Lung (tissue), 12 donors: ENCODE measurements around the gene ERC2. TPM values are rescaled to one million over a fixed set of nuclear protein-coding genes. Genes with fewer than 3 reads are reported as not detected.
A peak's percentile ranks its signal among the peaks of the same experiment; 100 is the strongest.

ENCODE experiments used
- ATAC-seq: fragments of 200-7000 bp; cut with Tn5 transposase; one replicate; pipeline ENCODE4 v1.9.1; 2020; ENCODE audit warnings: moderate number of reproducible peaks; ENCODE audit not compliant: insufficient read depth, low FRiP score
- DNase-seq, 3 donors: peaks; one replicate each; pipeline ENCODE4 v3.0.0-alpha.2; 2013 to 2017
- H3K27ac ChIP-seq, 2 donors: one replicate each; pipeline ENCODE4 v1.5.1; 2013; ENCODE audit warnings: mild to moderate bottlenecking in 2 of 2, moderate library complexity in 2 of 2, control low read depth in 1 of 2, inconsistent platforms in 1 of 2, low read depth in 1 of 2, low read length in 1 of 2
- H3K27me3 ChIP-seq, 3 donors: one replicate each; pipeline ENCODE4 v1.5.1; 2013; ENCODE audit warnings: low read length in 2 of 3; ENCODE audit not compliant: control insufficient read depth in 3 of 3, insufficient read depth in 3 of 3
- H3K36me3 ChIP-seq, 4 donors: one replicate each; pipeline ENCODE4 v1.5.1; 2013; ENCODE audit warnings: low read length in 4 of 4, mild to moderate bottlenecking in 1 of 4, moderate library complexity in 1 of 4; ENCODE audit not compliant: control insufficient read depth in 4 of 4, insufficient read depth in 4 of 4
- H3K4me1 ChIP-seq, 5 donors: one replicate each; pipeline ENCODE4 v1.5.1; 2013; ENCODE audit warnings: low read length in 5 of 5, mild to moderate bottlenecking in 2 of 5, moderate library complexity in 1 of 5; ENCODE audit not compliant: control insufficient read depth in 5 of 5, insufficient read depth in 5 of 5
- H3K4me3 ChIP-seq: one replicate; pipeline ENCODE4 v1.5.1; 2013; ENCODE audit warnings: mild to moderate bottlenecking, control low read depth, moderate library complexity
- H3K9ac ChIP-seq, 2 donors: one replicate each; pipeline ENCODE4 v1.5.1; 2013; ENCODE audit warnings: low read length in 2 of 2, control low read depth in 1 of 2; ENCODE audit not compliant: insufficient read depth in 1 of 2
- H3K9me3 ChIP-seq, 4 donors: one replicate each; pipeline ENCODE4 v1.5.1; 2013; ENCODE audit warnings: low read length in 3 of 4, mild to moderate bottlenecking in 1 of 4, moderate library complexity in 1 of 4; ENCODE audit not compliant: control insufficient read depth in 4 of 4, insufficient read depth in 3 of 4
- WGBS, 2 donors: extraction: QIAGEN DNeasy Blood & Tissue Kit; methylation state at CpG; one replicate each; pipeline ENCODE4 v1.1.7; 2013; 5-methylcytosine and 5-hydroxymethylcytosine counted together
- polyA plus RNA-seq, 2 donors: library from polyadenylated mRNA; stranded (reverse); fragments of 200-250 nt; gene quantifications; one replicate each; pipeline ENCODE4 v1.2.1, GENCODE V29; 2013
- total RNA-seq, 2 donors: library from RNA; depleted of rRNA in 1 of 2; stranded (reverse); fragments of >200 nt in 1 of 2; gene quantifications; one replicate each; pipeline ENCODE4 v1.2.1, GENCODE V29; 2014 to 2021
- TF ChIP-seq, protein P1 (sequence below): IDR thresholded peaks from 2 replicates; pipeline ENCODE4 v1.5.1; 2012; ENCODE audit warnings: mild to moderate bottlenecking; ENCODE audit errors: control extremely low read depth, extremely low read depth
- donor health status: control.
- donor health status: control.
- donor health status: Bipolar disorder and iron deficiency.
- donor health status: healthy.
- donor health status: DM: yes; HTN: yes; CAD: no.

ERC2 gene
- total and polyA plus RNA-seq, 4 donors, result 0.20 to 3.5 (median 0.97) TPM

DNA sequence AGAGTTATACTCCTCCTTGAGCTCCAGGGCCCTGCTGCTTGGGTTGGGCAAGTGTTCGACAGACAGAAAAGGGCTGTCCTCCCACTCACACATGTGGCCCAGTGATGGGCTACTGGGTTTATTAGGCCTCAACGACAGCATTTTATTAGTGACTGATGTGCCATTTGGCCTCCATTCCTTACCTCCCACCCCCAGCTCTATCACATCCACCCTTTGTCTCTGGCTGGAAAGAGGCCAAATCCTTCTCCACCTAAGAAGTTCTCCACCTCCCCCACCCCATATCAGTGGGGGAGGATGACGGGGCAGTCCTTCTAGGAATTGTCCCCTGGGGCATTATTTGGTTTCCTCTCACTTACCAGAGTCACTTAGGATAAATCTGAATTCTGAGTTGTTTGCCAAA lies 924.0 kb downstream of the ERC2 start:
- no peaks in the 10 kb centered on the region for H3K36me3 ChIP-seq
- H3K27me3 ChIP-seq, result no peaks in the 10 kb centered on the region
- TF ChIP-seq, protein P1, sequence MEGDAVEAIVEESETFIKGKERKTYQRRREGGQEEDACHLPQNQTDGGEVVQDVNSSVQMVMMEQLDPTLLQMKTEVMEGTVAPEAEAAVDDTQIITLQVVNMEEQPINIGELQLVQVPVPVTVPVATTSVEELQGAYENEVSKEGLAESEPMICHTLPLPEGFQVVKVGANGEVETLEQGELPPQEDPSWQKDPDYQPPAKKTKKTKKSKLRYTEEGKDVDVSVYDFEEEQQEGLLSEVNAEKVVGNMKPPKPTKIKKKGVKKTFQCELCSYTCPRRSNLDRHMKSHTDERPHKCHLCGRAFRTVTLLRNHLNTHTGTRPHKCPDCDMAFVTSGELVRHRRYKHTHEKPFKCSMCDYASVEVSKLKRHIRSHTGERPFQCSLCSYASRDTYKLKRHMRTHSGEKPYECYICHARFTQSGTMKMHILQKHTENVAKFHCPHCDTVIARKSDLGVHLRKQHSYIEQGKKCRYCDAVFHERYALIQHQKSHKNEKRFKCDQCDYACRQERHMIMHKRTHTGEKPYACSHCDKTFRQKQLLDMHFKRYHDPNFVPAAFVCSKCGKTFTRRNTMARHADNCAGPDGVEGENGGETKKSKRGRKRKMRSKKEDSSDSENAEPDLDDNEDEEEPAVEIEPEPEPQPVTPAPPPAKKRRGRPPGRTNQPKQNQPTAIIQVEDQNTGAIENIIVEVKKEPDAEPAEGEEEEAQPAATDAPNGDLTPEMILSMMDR, result no peak
- H3K9me3 ChIP-seq, result no peaks in the 10 kb centered on the region
- H3K9ac ChIP-seq, result no peak overlapping the region
- WGBS, 2 donors, result 45 to 48% methylated on average over 3 of the region's 3 CpGs
- no peak for ATAC-seq
- DNase-seq, result no peak
- H3K4me1 ChIP-seq, result peaks cover 0 to 3% (median 0%) of the 10 kb centered on the region in 5 donors
- no peak overlapping the region for H3K27ac ChIP-seq
- no peak overlapping the region for H3K4me3 ChIP-seq

DNA sequence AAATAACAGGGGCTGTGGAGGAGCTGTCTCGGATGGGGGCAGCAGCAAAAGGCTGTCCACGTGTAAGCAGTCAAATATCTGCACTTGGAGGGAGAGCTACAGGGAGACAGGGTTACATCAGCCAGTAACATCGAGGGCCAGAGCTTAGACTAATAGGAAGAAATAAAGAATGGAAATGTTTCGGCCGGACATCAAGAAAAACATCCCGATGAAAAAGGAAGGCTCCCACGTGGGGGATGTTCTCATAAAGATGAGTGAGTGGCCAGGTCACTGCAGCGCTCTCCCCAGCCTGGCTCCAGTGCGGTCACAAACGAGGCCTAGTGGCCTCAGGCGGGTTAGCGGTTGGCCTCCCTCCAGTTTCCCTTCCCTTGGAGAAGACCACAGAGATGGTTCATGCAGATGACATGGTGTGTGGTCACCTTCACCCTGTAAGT lies 925.1 kb downstream of the ERC2 start:
- peaks cover 0 to 3% (median 0%) of the 10 kb centered on the region in 5 donors for H3K4me1 ChIP-seq
- no peaks in the 10 kb centered on the region for H3K9me3 ChIP-seq
- H3K27me3 ChIP-seq, result no peaks in the 10 kb centered on the region
- TF ChIP-seq, protein P1, result no peak
- WGBS, 2 donors, result 90 to 92% methylated on average over 12 of the region's 12 CpGs
- H3K4me3 ChIP-seq, result no peak overlapping the region
- no peak for ATAC-seq
- no peak overlapping the region for H3K27ac ChIP-seq
- H3K36me3 ChIP-seq, result no peaks in the 10 kb centered on the region
- no peak overlapping the region for H3K9ac ChIP-seq
- DNase-seq, result no peak

DNA sequence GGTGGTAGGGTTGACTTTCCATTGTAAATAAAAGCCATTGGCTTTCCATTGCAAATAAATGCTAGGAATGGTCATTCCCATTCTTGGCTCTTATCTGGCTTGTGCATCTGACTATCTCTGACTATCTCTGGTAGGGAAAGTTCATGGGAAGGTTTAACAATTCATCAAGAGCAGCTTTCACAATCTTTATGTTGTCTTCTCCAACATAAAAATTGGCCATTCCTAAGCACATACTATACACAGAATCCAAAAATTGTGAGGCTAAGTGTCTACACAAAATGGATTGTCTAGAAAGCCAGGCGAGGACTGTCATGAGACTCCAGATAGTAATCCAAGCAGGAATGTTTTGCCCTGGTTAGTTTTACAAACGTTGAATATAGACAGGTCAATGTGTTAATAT lies 926.8 kb downstream of the ERC2 start:
- Histone ChIP-seq H3K9ac (no peak overlapping the region), H3K36me3 (no peaks in the 10 kb centered on the region), H3K27ac (no peak overlapping the region), H3K4me1 (peaks cover 0 to 3% (median 0%) of the 10 kb centered on the region in 5 donors), H3K9me3 (no peaks in the 10 kb centered on the region), H3K4me3 (no peak overlapping the region), H3K27me3 (no peaks in the 10 kb centered on the region)
- WGBS, 2 donors, result 33 to 43% methylated on average over 2 of the region's 2 CpGs
- TF ChIP-seq, protein P1, result no peak
- DNase-seq (no peak), ATAC-seq (no peak)

DNA sequence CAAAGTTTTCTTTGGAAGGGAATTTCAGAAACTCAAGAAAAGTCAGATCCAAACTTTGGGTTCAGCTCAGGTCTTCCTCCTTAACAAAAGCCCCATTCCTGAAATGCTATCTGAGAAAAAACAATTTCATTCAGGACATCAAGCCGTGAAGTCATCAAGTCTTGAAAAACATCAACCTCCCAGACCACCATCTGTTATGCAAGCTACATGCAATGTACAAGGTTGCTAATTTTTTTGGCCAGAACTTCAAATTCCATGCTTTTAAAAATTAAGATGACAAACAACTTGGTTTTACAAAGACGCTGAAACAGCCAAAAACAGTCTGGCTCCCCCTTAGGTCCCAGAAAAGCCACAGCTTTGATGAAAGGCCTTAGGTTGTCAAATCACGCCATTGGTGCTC lies 927.3 kb downstream of the ERC2 start:
- H3K27me3 ChIP-seq, result no peaks in the 10 kb centered on the region
- no peaks in the 10 kb centered on the region for H3K36me3 ChIP-seq
- no peak overlapping the region for H3K9ac ChIP-seq
- TF ChIP-seq, protein P1, result no peak
- H3K4me3 ChIP-seq, result no peak overlapping the region
- H3K4me1 ChIP-seq, result peaks cover 0 to 3% (median 0%) of the 10 kb centered on the region in 5 donors
- DNase-seq, result peak in 1 of 3 donors; percentile 25
- ATAC-seq, result no peak
- no peak overlapping the region for H3K27ac ChIP-seq
- WGBS, 2 donors, result 79 to 91% methylated on average over 3 of the region's 3 CpGs
- no peaks in the 10 kb centered on the region for H3K9me3 ChIP-seq
